Measurements from ENCODE around the gene NTMT1. TPM values are rescaled to one million over a fixed set of nuclear protein-coding genes. Genes with fewer than 3 reads are reported as not detected.
"Not testable (repeated sequence)": the region's sequence is repeated elsewhere in the genome, so short reads cannot be mapped to it uniquely, and the experiment has no call there.

Gene NTMT1
- total and polyA plus RNA-seq, 5 experiments from 2014 or later, result 34.5 to 57.8 (median 40.8) TPM

- no peaks in the 10 kb centered on the region for H3K9me3 Mint-ChIP-seq
- DNase-seq, result no peak
- no peaks in the 10 kb centered on the region for H3K4me1 Mint-ChIP-seq
- peaks cover 0 to 4% (median 0%) of the 10 kb centered on the region in 5 donors for H3K27me3 Mint-ChIP-seq
- POLR2A ChIA-PET, result interaction anchor here (0.6 kb wide), 1 partner anchor 419 kb away, joined by 4 read pairs; no protein-coding TSS in a partner anchor
- no peaks in the 10 kb centered on the region for H3K36me3 Mint-ChIP-seq
- no peak overlapping the region for H3K27ac Mint-ChIP-seq
- no peak for ATAC-seq
- no peak overlapping the region for H3K4me3 Mint-ChIP-seq
These were observed 24.8 kb downstream of the NTMT1 start for GRCh38 chr9:129650680-129651235.

DNA sequence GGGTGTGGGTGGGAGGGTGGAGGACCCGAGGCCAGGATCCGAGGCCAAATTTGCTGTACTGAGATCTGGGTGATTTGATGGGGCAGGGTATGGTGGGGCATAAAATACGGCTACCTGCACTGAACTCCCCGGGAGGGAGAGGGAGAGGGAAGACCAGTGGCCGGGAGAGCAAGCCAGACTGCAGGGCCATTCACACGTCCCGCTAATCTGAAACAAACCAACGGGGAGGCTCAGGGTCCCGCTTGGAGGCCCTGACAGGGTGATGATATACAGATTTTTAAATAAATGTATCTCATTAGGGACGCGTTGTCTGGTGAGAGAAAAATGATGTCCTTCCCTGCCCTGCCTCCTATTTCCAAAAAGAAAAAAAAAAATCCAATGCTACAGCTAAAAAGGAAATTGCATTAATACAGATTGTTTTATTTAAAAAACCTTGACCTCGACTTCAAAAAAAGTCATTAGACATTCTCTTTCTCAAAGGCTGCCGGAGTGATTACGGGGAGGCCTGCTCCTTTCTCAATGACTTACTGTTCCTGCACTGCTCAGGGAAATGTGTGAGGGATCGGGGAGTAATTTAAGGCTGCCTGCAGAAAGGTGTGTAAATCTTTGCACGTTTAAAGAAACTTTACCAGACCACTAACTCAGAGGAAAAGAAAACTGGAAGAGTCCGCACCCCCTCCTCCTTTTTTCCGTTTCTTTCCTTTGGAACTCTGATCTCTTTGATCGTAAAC is 28.0 kb downstream of the NTMT1 start:
- H3K4me3 Mint-ChIP-seq, result no peak overlapping the region
- no peak overlapping the region for H3K27ac Mint-ChIP-seq
- no peak for DNase-seq
- H3K4me1 Mint-ChIP-seq, result no peaks in the 10 kb centered on the region
- POLR2A ChIA-PET, result no interaction called here
- H3K27me3 Mint-ChIP-seq, result peaks cover 0 to 4% (median 0%) of the 10 kb centered on the region in 5 donors
- no peaks in the 10 kb centered on the region for H3K36me3 Mint-ChIP-seq
- ATAC-seq, result no peak
- no peaks in the 10 kb centered on the region for H3K9me3 Mint-ChIP-seq

GRCh38 chr9:129654554-129655040 is 28.6 kb downstream of the NTMT1 start:
- Mint-ChIP-seq H3K27ac (no peak overlapping the region), H3K27me3 (peaks cover 0 to 4% (median 0%) of the 10 kb centered on the region in 5 donors), H3K4me1 (no peaks in the 10 kb centered on the region), H3K36me3 (no peaks in the 10 kb centered on the region), H3K9me3 (no peaks in the 10 kb centered on the region), H3K4me3 (no peak overlapping the region)
- POLR2A ChIA-PET, result no interaction called here
- DNase-seq, result no peak
- ATAC-seq, result no peak

- H3K27me3 Mint-ChIP-seq, result peaks cover 0 to 4% (median 0%) of the 10 kb centered on the region in 5 donors
- no peak for DNase-seq
- no peak overlapping the region for H3K4me3 Mint-ChIP-seq
- ATAC-seq, result no peak
- no peak overlapping the region for H3K27ac Mint-ChIP-seq
- H3K4me1 Mint-ChIP-seq, result no peaks in the 10 kb centered on the region
- H3K9me3 Mint-ChIP-seq, result no peaks in the 10 kb centered on the region
- no peaks in the 10 kb centered on the region for H3K36me3 Mint-ChIP-seq
- POLR2A ChIA-PET, result no interaction called here
These were observed 29.2 kb downstream of the NTMT1 start for GRCh38 chr9:129655154-129655553.

GRCh38 chr9:129655696-129656095 is 29.7 kb downstream of the NTMT1 start:
- ATAC-seq, result no peak
- DNase-seq, result no peak
- Mint-ChIP-seq H3K36me3 (no peaks in the 10 kb centered on the region), H3K27me3 (peaks cover 0 to 4% (median 0%) of the 10 kb centered on the region in 5 donors), H3K4me1 (no peaks in the 10 kb centered on the region), H3K27ac (no peak overlapping the region), H3K4me3 (no peak overlapping the region), H3K9me3 (no peaks in the 10 kb centered on the region)
- POLR2A ChIA-PET, result no interaction called here

DNA sequence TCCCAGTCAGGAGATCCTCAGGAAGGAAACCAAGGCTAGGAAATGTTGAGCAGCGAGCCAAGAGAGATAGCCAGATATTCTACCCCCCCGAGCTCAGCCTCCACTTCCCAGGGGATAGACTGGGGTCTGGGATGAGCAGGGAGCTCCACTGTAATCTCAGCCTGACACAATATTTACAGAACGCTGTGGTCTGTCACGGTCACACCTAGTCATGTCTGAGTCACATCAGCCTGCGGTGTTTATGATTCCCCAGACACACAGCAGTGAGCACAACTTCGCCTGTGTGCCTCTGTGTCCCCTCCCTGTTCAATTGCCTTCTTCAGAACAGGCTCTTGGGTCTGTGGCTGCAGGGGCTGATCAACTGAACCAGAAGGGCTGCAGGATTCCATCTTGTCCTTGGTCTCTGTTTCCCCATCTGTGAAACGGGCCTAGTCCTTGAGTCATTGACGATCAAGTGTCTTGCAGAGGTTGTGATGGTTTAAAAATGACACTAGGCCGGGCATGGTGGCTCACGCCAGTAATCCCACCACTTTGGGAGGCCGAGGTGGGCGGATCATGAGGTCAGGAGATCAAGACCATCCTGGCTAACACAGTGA is 30.9 kb downstream of the NTMT1 start:
- POLR2A ChIA-PET, result no interaction called here
- DNase-seq (no peak), ATAC-seq (no peak)
- no peaks in the 10 kb centered on the region for H3K9me3 Mint-ChIP-seq
- no peaks in the 10 kb centered on the region for H3K4me1 Mint-ChIP-seq
- H3K4me3 Mint-ChIP-seq, result no peak overlapping the region
- H3K27ac Mint-ChIP-seq, result no peak overlapping the region
- peaks cover 0 to 7% (median 0%) of the 10 kb centered on the region in 5 donors for H3K27me3 Mint-ChIP-seq
- H3K36me3 Mint-ChIP-seq, result no peaks in the 10 kb centered on the region

GRCh38 chr9:129661029-129661428 is 35.1 kb downstream of the NTMT1 start:
- no peaks in the 10 kb centered on the region for H3K36me3 Mint-ChIP-seq
- peak overlapping the region in 2 of 10 donors; percentile 4 to 49 for H3K27ac Mint-ChIP-seq
- peaks cover 2 to 7% (median 6%) of the 10 kb centered on the region in 5 donors for H3K27me3 Mint-ChIP-seq
- no peak overlapping the region for H3K4me3 Mint-ChIP-seq
- no peaks in the 10 kb centered on the region for H3K9me3 Mint-ChIP-seq
- DNase-seq (no peak), ATAC-seq (no peak)
- POLR2A ChIA-PET, result interaction anchor here (0.6 kb wide), 1 partner anchor 141 kb away, joined by 4 read pairs; no protein-coding TSS in a partner anchor
- H3K4me1 Mint-ChIP-seq, result peaks cover 3 to 9% (median 4%) of the 10 kb centered on the region in 4 donors

GRCh38 chr9:129662239-129662638 is 36.3 kb downstream of the NTMT1 start:
- DNase-seq, ATAC-seq, H3K36me3 Mint-ChIP-seq, H3K27ac Mint-ChIP-seq, H3K4me1 Mint-ChIP-seq, H3K4me3 Mint-ChIP-seq, H3K9me3 Mint-ChIP-seq: not testable (repeated sequence)
- POLR2A ChIA-PET, result interaction anchor here (0.9 kb wide), 1 partner anchor 21 kb away, joined by 3 read pairs; no protein-coding TSS in a partner anchor
- peaks cover 2 to 12% (median 6%) of the 10 kb centered on the region in 5 donors for H3K27me3 Mint-ChIP-seq

- POLR2A ChIA-PET, result no interaction called here
- Mint-ChIP-seq H3K27ac (peak overlapping the region in 2 of 10 donors; percentile 40 to 87), H3K4me1 (peaks cover 3 to 9% (median 4%) of the 10 kb centered on the region in 4 donors), H3K9me3 (no peaks in the 10 kb centered on the region), H3K27me3 (peaks cover 2 to 19% (median 9%) of the 10 kb centered on the region in 5 donors), H3K4me3 (peak overlapping the region; percentile 70 to 92 (median 80)), H3K36me3 (no peaks in the 10 kb centered on the region)
- DNase-seq, result peak in 4 of 10 donors; percentile 5 to 22 (median 18)
- ATAC-seq, result peak; percentile 69 to 77
These were observed 38.9 kb downstream of the NTMT1 start for GRCh38 chr9:129664746-129665388.

GRCh38 chr9:129665389-129665775 is 39.4 kb downstream of the NTMT1 start, which contains the start of gene PRRX2:
Gene PRRX2, plus strand, starts transcription at chr9:129665647. Its CDS starts 221 bp downstream, at chr9:129665868.
- Mint-ChIP-seq H3K27me3 (peaks cover 2 to 22% (median 9%) of the 10 kb centered on the region in 5 donors), H3K27ac (peak within 1 kb of the TSS in 2 of 10 donors; percentile 40 to 87), H3K4me3 (peak within 1 kb of the TSS; percentile 70 to 92 (median 80)), H3K4me1 (peaks cover 3 to 9% (median 4%) of the 10 kb centered on the region in 4 donors), H3K9me3 (no peaks in the 10 kb centered on the region), H3K36me3 (no peaks in the 10 kb centered on the region)
- POLR2A ChIA-PET, result no interaction called here
- peak in 7 of 10 donors; percentile 7 to 31 (median 22) for DNase-seq
- ATAC-seq, result peak; percentile 64 to 73

DNA sequence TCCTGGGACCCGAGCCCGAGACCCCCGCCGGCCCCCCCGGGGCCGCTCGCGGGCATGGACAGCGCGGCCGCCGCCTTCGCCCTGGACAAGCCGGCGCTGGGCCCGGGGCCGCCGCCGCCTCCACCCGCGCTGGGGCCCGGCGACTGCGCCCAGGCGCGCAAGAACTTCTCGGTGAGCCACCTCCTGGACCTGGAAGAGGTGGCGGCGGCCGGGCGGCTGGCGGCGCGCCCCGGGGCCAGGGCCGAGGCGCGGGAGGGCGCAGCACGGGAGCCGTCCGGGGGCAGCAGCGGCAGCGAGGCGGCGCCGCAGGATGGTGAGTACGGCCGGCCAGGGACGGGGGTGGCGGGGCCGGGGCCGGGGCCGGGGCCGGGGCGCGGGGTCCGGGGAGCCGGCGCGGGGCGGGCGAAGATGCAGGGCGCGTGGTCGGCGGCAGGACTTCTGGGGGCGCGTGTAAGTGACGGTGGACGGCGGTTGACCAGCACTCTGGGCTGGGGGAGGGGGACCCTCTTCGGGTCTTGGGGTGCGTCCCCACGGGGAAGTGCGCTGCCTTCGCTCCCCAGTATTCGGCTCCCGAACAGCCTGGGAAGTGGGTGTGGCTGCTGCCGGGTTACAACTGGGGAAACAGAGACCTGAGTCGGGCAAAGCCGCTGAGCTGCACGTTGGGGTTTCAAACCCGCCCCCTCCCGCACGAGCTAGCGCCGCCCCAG is 40.0 kb downstream of the NTMT1 start:
- H3K9me3 Mint-ChIP-seq, result no peaks in the 10 kb centered on the region
- peaks cover 2 to 22% (median 9%) of the 10 kb centered on the region in 5 donors for H3K27me3 Mint-ChIP-seq
- no peaks in the 10 kb centered on the region for H3K36me3 Mint-ChIP-seq
- ATAC-seq, result peak; percentile 23 to 47
- no peak overlapping the region for H3K27ac Mint-ChIP-seq
- peaks cover 3 to 9% (median 4%) of the 10 kb centered on the region in 4 donors for H3K4me1 Mint-ChIP-seq
- POLR2A ChIA-PET, result no interaction called here
- no peak for DNase-seq
- peak overlapping the region in 8 of 10 donors; percentile 26 to 92 (median 50) for H3K4me3 Mint-ChIP-seq

DNA sequence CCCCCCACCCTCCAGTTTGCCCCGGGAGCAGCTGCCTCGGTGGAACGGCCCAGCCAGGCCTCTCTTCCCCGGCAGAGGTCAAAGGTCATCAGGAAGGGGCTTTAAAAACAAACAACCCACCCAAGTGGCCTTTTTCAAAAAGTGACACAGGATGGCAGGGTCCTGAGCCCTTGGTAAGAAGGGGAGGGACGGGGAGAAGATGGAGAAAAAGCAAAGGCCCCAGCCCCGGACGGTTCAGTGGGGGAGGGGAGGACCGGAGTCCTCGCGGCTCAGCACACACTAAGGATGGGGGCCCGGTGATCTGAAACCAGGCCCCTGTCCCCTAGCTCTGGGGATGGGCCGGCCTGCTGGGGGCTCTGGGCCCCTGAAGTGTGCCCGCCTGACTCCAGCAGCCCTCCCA is 40.6 kb downstream of the NTMT1 start:
- Mint-ChIP-seq H3K4me3 (peak overlapping the region in 2 of 10 donors; percentile 27 to 38), H3K9me3 (no peaks in the 10 kb centered on the region), H3K27me3 (peaks cover 2 to 22% (median 9%) of the 10 kb centered on the region in 5 donors), H3K4me1 (peaks cover 3 to 9% (median 4%) of the 10 kb centered on the region in 4 donors), H3K36me3 (no peaks in the 10 kb centered on the region), H3K27ac (no peak overlapping the region)
- DNase-seq (no peak), ATAC-seq (no peak)
- POLR2A ChIA-PET, result no interaction called here

All from naive thymus-derived CD8-positive, alpha-beta T cell (primary cell).